NOMO-1 treated with dmso at 0.1 percent for 144 hours (cell line): ENCODE measurements around the gene MUC6.
"Not testable (repeated sequence)": the region's sequence is repeated elsewhere in the genome, so short reads cannot be mapped to it uniquely, and the experiment has no call there.

Source experiments
- DNase-seq: peaks from one replicate; lab custom pipeline; 2025; ENCODE audit not compliant: unreplicated experiment; lab: John Stamatoyannopoulos, UW

MUC6 gene

GRCh38 chr11:1025410-1026162 lies 10.9 kb downstream of the MUC6 start:
- no peak for DNase-seq

GRCh38 chr11:1024597-1025409 lies 11.7 kb downstream of the MUC6 start:
- no peak for DNase-seq

GRCh38 chr11:1023811-1024596 lies 12.5 kb downstream of the MUC6 start:
- DNase-seq: no peak

- DNase-seq: no peak
These were observed 13.4 kb downstream of the MUC6 start for GRCh38 chr11:1022908-1023810.

- no peak for DNase-seq
These were observed 14.1 kb downstream of the MUC6 start for GRCh38 chr11:1022411-1022810.

- no peak for DNase-seq
These were observed 16.2 kb downstream of the MUC6 start for GRCh38 chr11:1020211-1020905.

GRCh38 chr11:1019321-1019910 lies 17.1 kb downstream of the MUC6 start:
- no peak for DNase-seq

GRCh38 chr11:1018091-1018490 lies 18.4 kb downstream of the MUC6 start:
- no peak for DNase-seq

- DNase-seq: no peak
These were observed 19.1 kb downstream of the MUC6 start for GRCh38 chr11:1017269-1018005.

- not testable (repeated sequence) for DNase-seq
These were observed 19.9 kb downstream of the MUC6 start for GRCh38 chr11:1016610-1017126.

- no peak for DNase-seq
These were observed 20.5 kb downstream of the MUC6 start for GRCh38 chr11:1015826-1016545.

GRCh38 chr11:1015064-1015463 lies 21.5 kb downstream of the MUC6 start:
- DNase-seq: no peak

GRCh38 chr11:1014276-1014675 lies 22.2 kb downstream of the MUC6 start:
- no peak for DNase-seq

GRCh38 chr11:1013631-1013935 lies 22.9 kb downstream of the MUC6 start:
- no peak for DNase-seq

GRCh38 chr11:1012740-1013630 lies 23.5 kb downstream of the MUC6 start:
- DNase-seq: no peak

GRCh38 chr11:1012291-1012690 lies 24.2 kb downstream of the MUC6 start:
- no peak for DNase-seq

- DNase-seq: no peak
These were observed 25.2 kb downstream of the MUC6 start for GRCh38 chr11:1011320-1011698.
